Esophagus squamous epithelium (tissue), 5 donors: ENCODE results near the gene UPF1. TPM values are rescaled to one million over a fixed set of nuclear protein-coding genes. Genes with fewer than 3 reads are reported as not detected.

Experiments
- DNase-seq: peaks from one replicate; lab custom pipeline; 2025; lab: John Stamatoyannopoulos, UW
- H3K27ac ChIP-seq, 4 donors: fragments of 200-600 bp; sonication (generic); one replicate each; pipeline ENCODE4 v1.5.1; 2016 to 2019; ENCODE audit warnings: mild to moderate bottlenecking in 1 of 4
- H3K27me3 ChIP-seq, 4 donors: fragments of 200-600 bp; sonication (generic); 1 replicate in 3 of 4; 2 replicates in 1 of 4; pipeline versions ENCODE4 v1.5.1 to v1.6.0; 2017 to 2021; ENCODE audit warnings: antibody characterized with exemption in 1 of 4
- H3K36me3 ChIP-seq, 3 donors: fragments of 200-600 bp; sonication (generic); one replicate each; pipeline ENCODE4 v1.5.1; 2016 to 2019
- H3K4me1 ChIP-seq, 3 donors: fragments of 200-600 bp; sonication (generic); one replicate each; pipeline ENCODE4 v1.5.1; 2017 to 2019
- H3K4me3 ChIP-seq, 4 donors: fragments of 200-600 bp; sonication (generic); 1 replicate in 3 of 4; 2 replicates in 1 of 4; pipeline ENCODE4 v1.5.1; 2016 to 2019; ENCODE audit warnings: mild to moderate bottlenecking in 2 of 4, moderate library complexity in 1 of 4
- H3K9me3 ChIP-seq, 3 donors: fragments of 200-600 bp; sonication (generic); one replicate each; pipeline ENCODE4 v1.5.1; 2016 to 2019
- POLR2A ChIP-seq, 4 donors: fragments of 450-650 bp; IDR thresholded peaks; one replicate each; pipeline ENCODE4 v1.6.1; 2017; ENCODE audit warnings: antibody characterized with exemption in 4 of 4, mild to moderate bottlenecking in 4 of 4, moderate library complexity in 3 of 4
- WGBS, 2 donors: methylation state at CpG; one replicate each; pipeline ENCODE4 v1.1.5; 2018; 5-methylcytosine and 5-hydroxymethylcytosine counted together
- intact Hi-C: fragments of 100-400 bp; cut with DNase I; formaldehyde crosslinking; loops from one replicate; pipeline ENCODE4 v1.15.0; 2022
- total RNA-seq, 4 donors: library from RNA; depleted of rRNA; stranded (reverse); fragments of >200 nt; gene quantifications; one replicate each; pipeline ENCODE4 v1.1.0, GENCODE V29; 2016
- TF ChIP-seq, protein P1 (sequence below), 6 experiments: fragments of 450-650 bp in 4 of 6; fragments of 200-600 bp in 2 of 6; sonication (generic) in 2 of 6; IDR thresholded peaks; one replicate each; pipeline ENCODE4 v1.5.1; 2016 to 2019; ENCODE audit warnings: antibody characterized with exemption in 6 of 6, mild to moderate bottlenecking in 4 of 6, moderate library complexity in 4 of 6
- donor health status: DM: yes; HTN: yes; CAD: no.

Gene UPF1
- total RNA-seq, result 10 to 100 TPM; 31.6 to 69.7 (median 55.6) TPM

DNA sequence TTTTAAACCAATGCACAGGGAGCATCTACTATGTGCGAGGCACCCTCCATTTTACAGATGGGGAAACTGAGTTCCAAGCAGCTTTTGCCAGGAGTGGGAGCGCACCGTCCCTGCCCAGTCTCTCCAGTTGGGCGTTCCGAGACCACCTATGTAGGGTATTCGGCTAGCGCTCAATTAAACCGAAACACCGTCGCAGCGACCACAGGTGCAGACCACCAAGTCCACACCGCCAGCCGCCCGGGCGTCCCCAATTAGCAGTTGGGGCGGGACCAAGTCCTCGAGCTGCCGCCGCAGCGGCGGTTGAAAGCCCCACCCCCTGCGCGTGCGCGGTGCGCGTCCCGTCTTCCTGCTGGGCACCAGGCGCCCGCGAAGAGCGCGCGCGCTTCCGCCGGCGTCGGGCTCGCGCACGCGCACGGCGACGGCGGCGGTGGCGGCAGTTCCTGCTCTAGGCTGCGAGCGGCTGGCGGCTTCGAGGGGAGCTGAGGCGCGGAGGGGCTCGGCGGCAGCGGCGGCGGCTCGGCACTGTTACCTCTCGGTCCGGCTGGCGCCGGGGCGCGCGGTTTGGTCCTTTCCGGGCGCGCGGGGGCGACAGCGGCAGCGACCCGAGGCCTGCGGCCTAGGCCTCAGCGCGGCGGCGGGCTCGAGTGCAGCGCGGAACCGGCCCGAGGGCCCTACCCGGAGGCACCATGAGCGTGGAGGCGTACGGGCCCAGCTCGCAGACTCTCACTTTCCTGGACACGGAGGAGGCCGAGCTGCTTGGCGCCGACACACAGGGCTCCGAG lies at the start of gene UPF1:
UPF1 (plus strand) TSS at position 436 of the 782 bp plus-strand sequence; CDS start at position 687, 251 bp downstream.
- Histone ChIP-seq H3K27ac (peak within 1 kb of the TSS; percentile 83 to 96 (median 94)), H3K4me1 (peaks cover 22 to 46% (median 30%) of the 10 kb centered on the region in 3 donors), H3K9me3 (peaks cover 0 to 9% (median 9%) of the 10 kb centered on the region in 3 donors), H3K36me3 (peaks cover 0 to 17% (median 0%) of the 10 kb centered on the region in 3 donors), H3K27me3 (no peaks in the 10 kb centered on the region), H3K4me3 (peak within 1 kb of the TSS; percentile 59 to 95 (median 92))
- peak; percentile 55 for DNase-seq
- TF ChIP-seq, protein P1, sequence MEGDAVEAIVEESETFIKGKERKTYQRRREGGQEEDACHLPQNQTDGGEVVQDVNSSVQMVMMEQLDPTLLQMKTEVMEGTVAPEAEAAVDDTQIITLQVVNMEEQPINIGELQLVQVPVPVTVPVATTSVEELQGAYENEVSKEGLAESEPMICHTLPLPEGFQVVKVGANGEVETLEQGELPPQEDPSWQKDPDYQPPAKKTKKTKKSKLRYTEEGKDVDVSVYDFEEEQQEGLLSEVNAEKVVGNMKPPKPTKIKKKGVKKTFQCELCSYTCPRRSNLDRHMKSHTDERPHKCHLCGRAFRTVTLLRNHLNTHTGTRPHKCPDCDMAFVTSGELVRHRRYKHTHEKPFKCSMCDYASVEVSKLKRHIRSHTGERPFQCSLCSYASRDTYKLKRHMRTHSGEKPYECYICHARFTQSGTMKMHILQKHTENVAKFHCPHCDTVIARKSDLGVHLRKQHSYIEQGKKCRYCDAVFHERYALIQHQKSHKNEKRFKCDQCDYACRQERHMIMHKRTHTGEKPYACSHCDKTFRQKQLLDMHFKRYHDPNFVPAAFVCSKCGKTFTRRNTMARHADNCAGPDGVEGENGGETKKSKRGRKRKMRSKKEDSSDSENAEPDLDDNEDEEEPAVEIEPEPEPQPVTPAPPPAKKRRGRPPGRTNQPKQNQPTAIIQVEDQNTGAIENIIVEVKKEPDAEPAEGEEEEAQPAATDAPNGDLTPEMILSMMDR (IDR thresholded peaks at IDR 0.05), result peak in 4 of 6 experiments; percentile 12 to 51 (median 29)
- peak in 3 of 4 donors; percentile 4 to 88 (median 74) for TF ChIP-seq POLR2A (IDR thresholded peaks at IDR 0.05)
- intact Hi-C loops, result no loop called here
- 0% methylated on average over 2 of the region's 96 CpGs; no CpG with 5 or more reads in 1 of the 2 donors for WGBS, 2 donors

DNA sequence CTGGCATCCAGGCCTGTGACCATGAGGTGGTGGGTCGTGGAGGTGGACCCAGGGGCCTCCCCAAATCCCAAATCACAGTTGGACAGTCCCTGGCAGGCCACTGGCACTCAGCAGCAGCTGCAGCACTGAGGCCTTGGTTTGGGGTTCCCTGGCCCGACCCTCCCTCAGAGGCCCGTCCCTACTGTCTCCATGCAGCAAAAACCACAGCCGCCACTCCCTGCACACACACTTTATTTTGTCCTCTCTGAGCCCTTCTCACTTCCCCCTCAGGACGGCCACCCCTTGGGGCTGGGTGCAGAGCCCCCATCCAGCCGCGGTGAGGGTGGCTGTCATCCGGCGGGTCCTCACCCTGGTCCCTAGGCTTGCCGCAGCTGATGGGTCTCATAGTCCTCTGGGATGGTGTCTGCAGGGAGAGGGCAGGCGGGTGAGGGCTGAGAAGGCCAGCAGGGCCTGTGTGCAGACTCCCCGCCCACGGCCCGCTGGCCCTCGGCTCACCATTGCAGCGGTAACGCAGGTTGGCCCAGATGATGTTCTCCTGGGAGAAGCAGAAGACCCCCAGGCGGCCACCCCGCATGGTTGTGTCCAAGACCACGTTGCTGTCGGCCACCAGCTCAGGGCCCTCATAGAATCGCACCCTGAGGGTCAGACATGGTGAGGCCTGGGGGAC lies 49.1 kb upstream of the UPF1 start:
- no peak for TF ChIP-seq POLR2A (IDR thresholded peaks at IDR 0.05)
- TF ChIP-seq, protein P1 (IDR thresholded peaks at IDR 0.05), result no peak
- peaks cover 5 to 88% (median 10%) of the 10 kb centered on the region in 4 donors for H3K27me3 ChIP-seq
- intact Hi-C loops, result no loop called here
- peaks cover 7 to 24% (median 8%) of the 10 kb centered on the region in 3 donors for H3K4me1 ChIP-seq
- WGBS, 2 donors, result 57 to 77% methylated on average over 3 to 7 of the region's 22 CpGs
- H3K27ac ChIP-seq, result no peak overlapping the region
- H3K36me3 ChIP-seq, result no peaks in the 10 kb centered on the region
- H3K4me3 ChIP-seq, result no peak overlapping the region
- DNase-seq, result no peak
- H3K9me3 ChIP-seq, result no peaks in the 10 kb centered on the region

DNA sequence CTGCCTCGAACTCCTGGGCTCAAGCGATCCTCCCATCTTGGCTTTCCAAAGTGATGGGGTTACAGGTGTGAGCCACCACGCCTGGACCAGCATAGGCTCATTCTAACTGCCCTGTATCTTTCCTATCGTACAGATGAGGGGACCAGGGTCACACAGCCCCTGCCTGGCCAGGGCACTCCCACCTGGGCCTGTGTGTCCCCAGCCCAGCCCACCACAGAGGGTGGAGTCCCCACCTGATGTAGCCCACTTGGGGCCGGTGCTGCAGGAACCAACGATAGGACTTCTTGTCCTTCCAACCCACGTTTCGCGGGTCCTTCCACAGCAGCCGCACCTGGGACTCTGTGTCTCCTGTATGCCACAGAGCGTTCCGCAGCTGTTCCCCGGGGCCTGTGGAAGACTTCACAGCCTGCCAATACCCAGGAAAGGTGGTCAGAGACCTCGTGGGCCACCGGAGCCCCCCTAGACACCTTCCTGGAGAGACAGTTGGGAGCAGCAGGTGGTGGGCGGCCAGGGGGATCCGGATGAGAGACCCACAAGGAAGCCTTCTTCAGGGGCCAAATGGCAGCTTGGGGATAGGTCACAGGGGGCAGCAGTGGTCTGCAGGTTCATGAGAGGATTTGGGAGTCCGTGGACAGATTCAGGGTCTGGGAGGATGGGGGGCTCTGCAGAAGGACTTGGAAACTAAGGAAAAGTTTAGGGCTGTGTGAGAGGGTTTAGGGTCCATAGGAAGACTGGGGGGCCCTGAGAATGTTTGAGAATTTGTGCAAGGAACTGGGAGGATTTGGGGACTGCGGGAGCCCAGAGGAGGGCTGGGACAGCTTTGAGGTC lies 47.6 kb upstream of the UPF1 start:
- Histone ChIP-seq H3K27me3 (peaks cover 16 to 90% (median 24%) of the 10 kb centered on the region in 4 donors), H3K36me3 (no peaks in the 10 kb centered on the region), H3K4me1 (peaks cover 12 to 39% (median 17%) of the 10 kb centered on the region in 3 donors), H3K9me3 (no peaks in the 10 kb centered on the region), H3K4me3 (no peak overlapping the region), H3K27ac (no peak overlapping the region)
- intact Hi-C loops, result no loop called here
- TF ChIP-seq POLR2A (IDR thresholded peaks at IDR 0.05), result no peak
- 68 to 74% methylated on average over 9 to 13 of the region's 19 CpGs for WGBS, 2 donors
- DNase-seq, result no peak

DNA sequence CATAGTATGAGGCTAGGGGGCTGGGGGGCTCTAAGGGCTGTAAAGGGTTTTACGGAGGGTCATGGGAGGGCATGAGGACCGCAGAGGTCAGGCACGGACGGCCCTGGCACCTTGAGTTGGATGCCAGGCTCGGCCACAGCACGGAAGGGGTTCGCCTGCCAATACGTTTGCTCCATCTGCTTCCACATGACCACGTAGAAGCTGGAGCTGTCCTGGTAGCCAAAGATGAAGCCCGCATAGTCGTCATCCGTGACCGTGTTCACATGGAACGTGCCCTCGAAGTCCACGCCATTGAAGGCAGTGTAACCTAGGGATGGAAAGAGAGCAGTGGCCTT lies 47.0 kb upstream of the UPF1 start:
- Histone ChIP-seq H3K9me3 (no peaks in the 10 kb centered on the region), H3K4me3 (no peak overlapping the region), H3K27me3 (peaks cover 21 to 91% (median 30%) of the 10 kb centered on the region in 4 donors), H3K27ac (no peak overlapping the region), H3K4me1 (peaks cover 18 to 45% (median 23%) of the 10 kb centered on the region in 3 donors), H3K36me3 (no peaks in the 10 kb centered on the region)
- 80 to 84% methylated on average over 5 to 16 of the region's 16 CpGs for WGBS, 2 donors
- intact Hi-C loops, result no loop called here
- DNase-seq, result no peak
- TF ChIP-seq POLR2A (IDR thresholded peaks at IDR 0.05), result no peak
- TF ChIP-seq, protein P1 (IDR thresholded peaks at IDR 0.05), result no peak
